T47D (cell line): Measurements from ENCODE around the gene TIGD7.

ENCODE experiments used
- DNase-seq, 2 experiments: peaks; one replicate each; pipeline versions ENCODE4 v3.0.0 to v3.0.0-alpha.2; 2011 to 2012; ENCODE audit warnings: low read depth in 1 of 2, low spot score in 1 of 2
- JUND ChIP-seq: IDR thresholded peaks from 2 replicates; pipeline ENCODE4 v1.6.1; 2012; ENCODE audit warnings: low read depth
- in situ Hi-C: cut with HindIII; loops from 2 replicates; pipeline ENCODE4 v1.10.0; 2016; ENCODE audit warnings: low sequenced_read_pairs, low pct_unique_long_range_greater_than_20kb

The TIGD7 gene

DNA sequence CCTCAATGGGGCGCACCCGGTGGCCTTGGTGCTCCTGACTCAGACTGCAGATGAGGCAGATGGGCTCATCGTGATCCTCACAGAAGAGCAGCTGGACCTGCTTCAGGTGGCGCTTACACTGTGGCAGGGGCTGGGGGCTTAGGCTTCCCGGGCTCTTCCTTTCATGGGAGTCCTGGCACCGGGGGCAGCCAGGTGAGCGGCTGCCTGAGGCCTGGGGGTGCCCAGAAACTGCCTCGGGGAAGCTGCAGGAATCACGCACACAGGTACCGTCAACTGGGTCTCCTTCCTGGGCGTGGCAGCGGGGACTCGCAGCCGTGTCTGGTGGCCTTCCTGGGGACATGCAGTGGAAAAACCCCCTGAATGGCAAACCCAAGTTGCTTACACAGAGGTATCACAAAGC, 55.8 kb downstream of the TIGD7 start:
- no peak for TF ChIP-seq JUND
- in situ Hi-C loops, result no loop called here
- no peak for DNase-seq

DNA sequence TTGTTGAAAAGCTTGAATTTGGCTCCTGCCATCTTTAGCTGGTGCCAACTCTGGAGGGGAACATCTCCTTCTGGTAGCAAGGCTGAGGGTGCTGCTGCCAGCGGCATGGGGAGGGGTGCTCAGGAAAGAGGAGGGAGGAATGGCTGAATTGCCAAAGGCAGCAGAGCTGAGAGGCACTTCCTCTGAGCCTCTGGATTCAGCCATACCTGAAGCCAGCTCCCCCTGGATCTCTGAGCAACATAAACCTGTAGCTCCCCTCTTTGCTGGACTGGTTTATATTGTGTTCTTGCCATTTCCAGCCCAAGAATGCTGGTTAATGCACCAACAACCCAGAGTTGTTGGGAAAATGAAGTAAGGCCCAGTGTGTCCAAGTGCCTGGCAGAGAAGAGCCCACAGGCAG, 56.2 kb downstream of the TIGD7 start:
- DNase-seq, result no peak
- no peak for TF ChIP-seq JUND
- in situ Hi-C loops, result no loop called here
